SU-DHL-6 (cell line): ENCODE results near the gene WDPCP.

Source experiments
- CTCF ChIP-seq: fragments of 200-600 bp; sonication (generic); IDR thresholded peaks from one replicate; pipeline ENCODE4 v1.5.1; 2017; ENCODE audit warnings: antibody characterized with exemption, mild to moderate bottlenecking, low read length, moderate library complexity; ENCODE audit not compliant: insufficient read depth, poor library complexity, severe bottlenecking
- EZH2phosphoT487 ChIP-seq: fragments of 200-600 bp; sonication (generic), shearing (Covaris generic); conservative IDR thresholded peaks from 2 replicates; pipeline ENCODE4 v1.6.1; 2018; ENCODE audit warnings: mild to moderate bottlenecking, antibody characterized with exemption, low read length, moderate library complexity, mixed read lengths

- TF ChIP-seq CTCF: no peak
- no peak for TF ChIP-seq EZH2phosphoT487
These were observed 7.5 kb downstream of the WDPCP start for GRCh38 chr2:63580651-63581297.
